ENCODE results near the gene NRAP.
A peak's percentile ranks its signal among the peaks of the same experiment; 100 is the strongest.
"Not testable (repeated sequence)": the region's sequence is repeated elsewhere in the genome, so short reads cannot be mapped to it uniquely, and the experiment has no call there.

NRAP gene

DNA sequence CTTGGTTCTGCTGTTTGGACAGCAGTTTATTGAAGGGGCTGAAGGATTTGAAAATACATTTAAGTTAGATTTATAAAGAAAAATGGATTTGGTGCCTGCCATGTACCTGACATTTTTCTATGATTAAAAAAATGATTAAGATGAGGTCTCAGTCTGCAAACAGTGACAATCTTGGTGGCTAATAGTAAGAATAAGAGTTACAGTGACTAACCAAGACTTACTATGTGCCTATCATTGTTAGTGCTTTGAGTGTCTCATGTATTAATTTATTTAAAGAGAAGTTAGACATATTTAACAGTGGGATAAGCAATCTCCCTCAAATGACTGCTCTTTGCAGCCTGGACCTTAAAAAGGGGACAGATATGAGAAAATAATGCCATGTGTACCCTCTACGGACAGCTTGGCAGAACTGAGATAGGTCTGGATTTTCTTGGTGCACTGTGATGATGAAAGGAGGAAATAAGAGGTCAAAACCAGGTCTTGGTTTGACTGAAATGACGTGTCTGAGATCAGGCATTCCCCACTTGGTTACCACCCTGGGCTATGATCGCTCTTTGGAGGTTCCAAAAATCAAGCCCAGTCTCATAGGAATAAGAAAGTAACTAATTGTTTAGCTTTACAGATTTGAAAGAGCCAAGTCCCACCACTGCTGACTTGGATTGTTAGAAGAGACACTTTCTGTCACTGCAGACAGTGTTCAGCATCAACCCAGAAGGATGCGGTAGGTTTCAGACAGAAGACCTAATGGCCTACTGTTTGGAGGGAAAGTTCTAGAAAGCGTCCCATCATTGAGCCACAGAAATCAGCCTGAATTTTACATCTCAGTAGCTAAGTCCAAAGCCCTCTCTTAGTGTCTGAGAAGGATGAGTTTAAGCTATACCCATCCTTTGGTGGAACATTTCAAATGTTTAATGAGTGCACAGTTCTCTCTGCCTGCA is 18.0 kb upstream of the NRAP start:
- peak in 1 of 2 donors; percentile 9 for DNase-seq (ENCODE audit: low read depth in 2 of 2)

GRCh38 chr10:113680190-113681111 is 16.6 kb upstream of the NRAP start:
- DNase-seq (ENCODE audit: low read depth in 2 of 2), result peak; percentile 11 to 20

- peak; percentile 72 to 75 for DNase-seq (ENCODE audit: low read depth in 2 of 2)
Observed at GRCh38 chr10:113679463-113680189, 15.8 kb upstream of the NRAP start, which contains the start of gene CASP7. Gene CASP7, plus strand, starts transcription at chr10:113679912. Its CDS starts 17,582 bp downstream, at chr10:113697494.

DNA sequence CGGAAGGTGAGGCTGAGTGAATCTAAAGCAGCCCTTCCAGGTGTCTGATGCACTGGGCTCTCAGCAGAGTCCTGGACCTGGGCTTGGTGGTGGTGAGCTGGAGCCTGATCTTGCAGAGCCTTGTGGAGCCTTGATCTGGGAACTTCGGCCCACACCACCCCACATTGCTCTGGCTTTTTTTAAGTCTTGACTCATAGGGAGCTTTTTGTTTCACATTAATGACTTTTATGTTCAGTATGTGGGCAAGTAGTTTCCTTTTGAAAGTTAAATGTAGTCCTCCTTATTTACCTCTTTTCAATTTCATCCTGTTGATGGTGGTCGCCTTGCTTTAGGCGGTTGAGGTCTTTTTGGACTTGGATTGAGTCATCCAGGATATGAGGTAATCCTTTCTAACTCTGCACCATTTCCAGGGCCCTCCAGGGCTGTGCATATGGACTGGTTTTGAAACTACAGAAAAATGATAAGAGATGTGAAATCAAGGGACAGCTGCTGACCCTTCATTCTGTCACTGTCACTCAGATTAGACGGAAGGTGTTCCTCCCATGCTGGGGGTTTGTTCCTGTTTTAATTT is 2.9 kb upstream of the NRAP start:
- no peak for DNase-seq (ENCODE audit: low read depth in 2 of 2)

GRCh38 chr10:113665806-113666354 is 2.0 kb upstream of the NRAP start:
- no peak for DNase-seq (ENCODE audit: low read depth in 2 of 2)

GRCh38 chr10:113665352-113665751 is 1.5 kb upstream of the NRAP start:
- DNase-seq (ENCODE audit: low read depth in 2 of 2), result no peak

GRCh38 chr10:113663142-113663541 is 699 bp downstream of the NRAP start:
- DNase-seq (ENCODE audit: low read depth in 2 of 2), result no peak

GRCh38 chr10:113661332-113661731 is 2.5 kb downstream of the NRAP start:
- no peak for DNase-seq (ENCODE audit: low read depth in 2 of 2)

DNA sequence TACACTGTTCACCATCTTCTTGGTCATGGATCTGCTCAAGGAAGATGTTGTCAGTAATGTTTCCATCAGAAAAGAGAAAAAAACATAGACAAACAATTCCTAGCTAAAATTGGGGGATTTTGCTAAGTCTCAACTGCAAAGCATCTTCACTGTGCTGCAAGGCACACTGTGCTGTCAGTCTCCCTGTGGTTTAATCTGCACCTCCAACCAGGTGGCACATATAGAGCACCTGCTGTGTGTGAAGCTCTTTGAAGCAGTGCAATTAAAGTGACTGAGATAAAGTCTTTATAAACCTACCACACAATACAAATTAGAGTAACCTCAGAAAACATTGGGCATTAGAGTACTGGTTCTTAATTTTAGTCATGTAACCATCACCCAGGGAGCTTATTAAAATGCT is 6.3 kb downstream of the NRAP start:
- DNase-seq (ENCODE audit: low read depth in 2 of 2), result no peak

GRCh38 chr10:113656896-113657295 is 6.9 kb downstream of the NRAP start:
- DNase-seq (ENCODE audit: low read depth in 2 of 2), result no peak

- not testable (repeated sequence) for DNase-seq (ENCODE audit: low read depth in 2 of 2)
Observed at GRCh38 chr10:113652456-113652855, 11.4 kb downstream of the NRAP start.

DNA sequence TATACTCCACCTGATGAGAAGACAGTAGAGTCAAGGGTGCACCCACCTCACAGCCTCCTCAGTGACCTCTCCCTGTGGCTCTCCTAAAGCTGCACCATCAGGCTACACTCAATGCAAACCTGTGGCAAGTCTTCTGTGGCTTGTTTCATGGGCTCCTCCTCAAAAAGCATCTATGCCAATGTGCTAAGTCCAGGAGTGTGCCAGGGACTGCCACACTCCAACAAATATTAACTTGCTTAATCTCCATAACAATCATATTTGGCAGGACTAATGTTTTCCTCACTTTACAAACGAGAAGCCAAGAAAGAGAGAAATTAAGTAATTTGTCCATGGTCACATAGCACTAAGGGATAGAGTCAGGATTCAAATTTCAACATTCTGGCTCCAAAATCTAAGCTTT is 11.9 kb downstream of the NRAP start:
- no peak for DNase-seq (ENCODE audit: low read depth in 2 of 2)

- no peak for DNase-seq (ENCODE audit: low read depth in 2 of 2)
Observed at GRCh38 chr10:113651021-113651420, 12.8 kb downstream of the NRAP start.

DNA sequence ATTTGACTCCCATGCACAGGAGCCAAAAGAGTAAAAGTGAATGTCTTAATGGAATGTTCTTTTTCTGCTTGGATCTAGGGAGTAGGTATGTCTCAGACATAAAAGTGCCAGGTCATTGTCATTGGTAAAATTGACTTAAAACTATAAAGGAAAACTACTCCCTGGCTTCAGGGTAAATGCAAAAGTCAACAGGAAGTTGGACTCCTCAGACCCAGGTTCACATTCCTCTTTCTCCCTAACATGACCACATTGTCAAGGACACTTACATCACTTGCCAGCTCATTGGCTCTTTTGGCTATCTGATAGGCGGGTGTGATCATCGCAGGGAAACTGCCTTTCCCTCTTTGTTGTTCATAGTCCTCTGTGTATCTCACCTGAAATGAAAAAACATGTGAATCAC is 13.7 kb downstream of the NRAP start:
- DNase-seq (ENCODE audit: low read depth in 2 of 2), result no peak

DNA sequence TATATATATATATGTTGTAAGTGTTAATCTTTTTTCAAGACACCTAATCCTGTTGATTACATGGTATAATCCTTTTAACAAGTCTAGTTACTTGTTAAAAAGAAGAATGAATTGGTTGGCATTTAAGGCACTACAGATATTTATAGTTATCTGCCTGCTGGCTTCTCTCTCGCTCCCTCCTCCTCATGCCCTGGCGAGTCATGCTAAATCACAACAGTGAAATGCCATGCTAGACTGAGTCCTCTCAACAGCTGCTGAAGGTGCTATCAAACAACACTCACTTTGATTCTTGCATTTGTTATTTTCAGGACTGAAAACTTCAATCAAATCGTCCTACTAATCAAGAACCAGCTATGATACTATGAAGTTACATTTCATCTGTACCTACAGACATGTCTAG is 15.4 kb downstream of the NRAP start:
- DNase-seq (ENCODE audit: low read depth in 2 of 2), result no peak

- DNase-seq (ENCODE audit: low read depth in 2 of 2), result no peak
Observed at GRCh38 chr10:113647812-113648211, 16.0 kb downstream of the NRAP start.

- DNase-seq (ENCODE audit: low read depth in 2 of 2), result no peak
Observed at GRCh38 chr10:113646336-113647201, 17.3 kb downstream of the NRAP start.

DNA sequence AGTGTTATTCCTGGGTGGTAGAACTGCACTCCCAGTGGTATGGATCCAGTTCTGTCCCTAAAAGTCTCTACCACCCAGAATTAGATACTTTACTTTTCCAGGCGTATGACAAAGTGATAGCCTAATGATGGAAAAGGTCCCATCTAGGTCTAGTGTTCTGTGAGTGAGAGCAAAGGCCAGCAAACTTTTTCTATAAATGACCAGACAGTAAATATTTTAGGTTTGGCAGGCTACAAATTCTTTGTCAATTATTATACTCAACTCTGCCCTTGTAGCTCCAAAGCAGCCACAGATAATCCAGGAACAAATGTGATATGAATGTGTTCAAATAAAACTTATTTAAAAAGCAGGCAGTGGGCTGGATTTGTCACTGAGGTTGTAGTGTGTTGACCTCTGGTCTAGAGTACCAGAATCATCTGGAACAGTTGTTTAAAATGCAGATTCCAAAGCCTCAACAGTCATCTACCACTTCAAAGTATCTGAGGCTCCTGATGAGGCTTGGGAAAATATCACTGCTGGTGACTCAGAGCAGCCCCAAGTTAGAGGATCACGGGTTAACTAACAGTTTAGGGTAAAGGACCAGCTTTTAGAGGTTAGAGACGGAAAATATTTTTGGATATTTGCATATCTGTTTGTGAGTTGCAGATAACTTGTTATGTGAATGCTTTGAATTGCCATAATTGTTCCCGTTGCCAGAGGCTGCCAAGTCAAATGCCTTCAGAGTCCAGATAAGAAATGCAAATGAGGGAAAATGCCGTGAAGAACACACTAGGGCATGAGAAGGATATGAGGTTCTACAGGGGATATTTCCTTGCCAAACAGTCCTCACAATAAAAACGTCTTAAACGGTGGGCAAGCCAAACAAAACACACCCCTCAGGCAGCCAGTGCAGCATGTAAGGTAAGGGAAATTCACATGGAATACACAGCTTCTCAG is 19.4 kb downstream of the NRAP start:
- DNase-seq (ENCODE audit: low read depth in 2 of 2), result no peak

- no peak for DNase-seq (ENCODE audit: low read depth in 2 of 2)
Observed at GRCh38 chr10:113643183-113643582, 20.7 kb downstream of the NRAP start.
